OCI-LY1 (cell line): ENCODE data around the gene MAD2L1BP.

Experiments
- EZH2 ChIP-seq: fragments of 200-600 bp; sonication (generic), shearing (Covaris generic); IDR thresholded peaks from 2 replicates; pipeline ENCODE4 v1.8.0; 2017; ENCODE audit warnings: borderline replicate concordance, mixed run types, mild to moderate bottlenecking, antibody characterized with exemption, low read length, moderate library complexity, mixed read lengths
- TF ChIP-seq, protein P1 (sequence below): fragments of 200-600 bp; sonication (generic), shearing (Covaris generic); IDR thresholded peaks from 2 replicates; pipeline ENCODE4 v1.5.1; 2017; ENCODE audit warnings: mild to moderate bottlenecking, antibody characterized with exemption, low read length, moderate library complexity, mixed read lengths

DNA sequence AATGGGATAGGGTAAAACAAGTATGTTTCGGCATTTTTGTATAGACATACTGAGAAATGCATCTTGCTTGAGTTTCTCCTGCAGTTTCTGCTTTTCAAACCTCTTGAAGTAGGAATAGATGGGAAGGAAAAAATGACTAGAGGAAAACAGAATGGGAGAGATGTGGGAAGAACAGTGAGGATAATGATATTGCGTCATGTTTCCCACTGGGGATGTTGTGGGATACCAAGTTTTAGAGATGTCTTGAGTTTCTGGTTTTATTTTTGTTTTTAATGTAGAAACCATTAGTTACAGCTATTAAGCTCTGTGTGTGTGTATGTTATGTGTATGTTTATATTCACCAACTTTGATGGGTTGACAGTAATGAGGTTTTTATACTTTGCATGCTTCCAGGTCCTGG is 35.0 kb upstream of the MAD2L1BP start:
- TF ChIP-seq, protein P1, sequence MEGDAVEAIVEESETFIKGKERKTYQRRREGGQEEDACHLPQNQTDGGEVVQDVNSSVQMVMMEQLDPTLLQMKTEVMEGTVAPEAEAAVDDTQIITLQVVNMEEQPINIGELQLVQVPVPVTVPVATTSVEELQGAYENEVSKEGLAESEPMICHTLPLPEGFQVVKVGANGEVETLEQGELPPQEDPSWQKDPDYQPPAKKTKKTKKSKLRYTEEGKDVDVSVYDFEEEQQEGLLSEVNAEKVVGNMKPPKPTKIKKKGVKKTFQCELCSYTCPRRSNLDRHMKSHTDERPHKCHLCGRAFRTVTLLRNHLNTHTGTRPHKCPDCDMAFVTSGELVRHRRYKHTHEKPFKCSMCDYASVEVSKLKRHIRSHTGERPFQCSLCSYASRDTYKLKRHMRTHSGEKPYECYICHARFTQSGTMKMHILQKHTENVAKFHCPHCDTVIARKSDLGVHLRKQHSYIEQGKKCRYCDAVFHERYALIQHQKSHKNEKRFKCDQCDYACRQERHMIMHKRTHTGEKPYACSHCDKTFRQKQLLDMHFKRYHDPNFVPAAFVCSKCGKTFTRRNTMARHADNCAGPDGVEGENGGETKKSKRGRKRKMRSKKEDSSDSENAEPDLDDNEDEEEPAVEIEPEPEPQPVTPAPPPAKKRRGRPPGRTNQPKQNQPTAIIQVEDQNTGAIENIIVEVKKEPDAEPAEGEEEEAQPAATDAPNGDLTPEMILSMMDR: no peak
- no peak for TF ChIP-seq EZH2
